ENCODE measurements around the gene EIF5A. TPM values are rescaled to one million over a fixed set of nuclear protein-coding genes. Genes with fewer than 3 reads are reported as not detected.
A peak's percentile ranks its signal among the peaks of the same experiment; 100 is the strongest.

Gene EIF5A
- polyA plus RNA-seq, 3 donors = 465 to 511 (median 485) TPM

- Mint-ChIP-seq H3K9me3 (no peaks in the 10 kb centered on the region), H3K36me3 (peaks cover 44 to 48% of the 10 kb centered on the region in 2 donors), H3K4me1 (peaks cover 35% of the 10 kb centered on the region), H3K27me3 (ENCODE audit: low read depth in 3 of 3) (peaks cover 0 to 2% (median 0%) of the 10 kb centered on the region in 3 donors), H3K4me3 (peak overlapping the region; percentile 85 to 93), H3K27ac (peak overlapping the region; percentile 94 to 98 (median 98))
- no peaks in the 10 kb centered on the region for H3K9me3 ChIP-seq (replicated peaks in 1 of 2; ENCODE audit: control insufficient read depth in 1 of 2, insufficient read depth in 1 of 2, low read length in 2 of 2)
- peaks cover 44 to 45% of the 10 kb centered on the region in 2 donors for H3K36me3 ChIP-seq (replicated peaks in 1 of 2; ENCODE audit: control insufficient read depth in 1 of 2, insufficient read depth in 2 of 2, low read length in 2 of 2)
- DNase-seq = peak; percentile 74 to 96 (median 85)
- 0% methylated on average over 5 of the region's 14 CpGs for whole genome bisulfite sequencing (ENCODE audit: insufficient coverage)
- H3K9ac ChIP-seq (ENCODE audit: insufficient read depth, low read length, poor library complexity, severe bottlenecking) = peak overlapping the region; percentile 93
- peak overlapping the region; percentile 95 to 96 for H3K27ac ChIP-seq (ENCODE audit: low read depth in 1 of 2, low read length in 2 of 2)
- H3K4me2 ChIP-seq (replicated peaks; ENCODE audit: extremely low read depth, low read length, poor library complexity, severe bottlenecking) = peak overlapping the region; percentile 87
- intact Hi-C loops (cut with micrococcal nuclease) = loop anchor here (2.0 to 10.0 kb wide), 5 partner anchors 20 to 376 kb away; partner anchors contain the start of genes PHF23 (in 2 of the 2), CTDNEP1 (in 1 of the 2), ELP5 (in 1 of the 2) and MPDU1 (in 1 of the 2)
- H4K20me1 ChIP-seq (ENCODE audit: insufficient read depth, low read length) = peaks cover 58% of the 10 kb centered on the region
- no peak for TF ChIP-seq CTCF (IDR thresholded peaks at IDR 0.05)
- H3K4me3 ChIP-seq (replicated peaks in 1 of 3; ENCODE audit: low read depth in 2 of 3, low read length in 3 of 3) = peak overlapping the region; percentile 66 to 97 (median 72)
- H3K4me1 ChIP-seq (ENCODE audit: control insufficient read depth in 1 of 2, insufficient read depth in 2 of 2, low read length in 2 of 2) = peaks cover 30% of the 10 kb centered on the region in 2 donors
- H2AFZ ChIP-seq (ENCODE audit: insufficient read depth, low read depth, low read length, poor library complexity, severe bottlenecking) = no peak overlapping the region
- peaks cover 58% of the 10 kb centered on the region for H3K79me2 ChIP-seq (ENCODE audit: insufficient read depth, low read length)
- no peaks in the 10 kb centered on the region for H3K27me3 ChIP-seq (ENCODE audit: control insufficient read depth in 2 of 2, insufficient read depth in 2 of 2, low read length in 2 of 2)
Measured at GRCh38 chr17:7308625-7309433, 1.4 kb downstream of the EIF5A start.

- intact Hi-C loops (cut with micrococcal nuclease) = loop anchor here (2.0 to 10.0 kb wide), 5 partner anchors 19 to 375 kb away; partner anchors contain the start of genes PHF23 (in 2 of the 2), CTDNEP1 (in 1 of the 2), ELP5 (in 1 of the 2) and MPDU1 (in 1 of the 2)
- H3K79me2 ChIP-seq (ENCODE audit: insufficient read depth, low read length) = peaks cover 66% of the 10 kb centered on the region
- H3K36me3 Mint-ChIP-seq = peaks cover 48 to 54% of the 10 kb centered on the region in 2 donors
Measured at GRCh38 chr17:7309628-7310027, 2.2 kb downstream of the EIF5A start.

More at GRCh38 chr17:7309628-7310027, 2.2 kb downstream of the EIF5A start:
- H3K4me3 ChIP-seq (replicated peaks in 1 of 3; ENCODE audit: low read depth in 2 of 3, low read length in 3 of 3) = peak overlapping the region in 1 of 3 experiments; percentile 97
- H3K27me3 ChIP-seq (ENCODE audit: control insufficient read depth in 2 of 2, insufficient read depth in 2 of 2, low read length in 2 of 2) = no peaks in the 10 kb centered on the region
- H3K36me3 ChIP-seq (replicated peaks in 1 of 2; ENCODE audit: control insufficient read depth in 1 of 2, insufficient read depth in 2 of 2, low read length in 2 of 2) = peaks cover 46 to 48% of the 10 kb centered on the region in 2 donors
- DNase-seq = peak in 1 of 3 donors; percentile 4
- H3K9me3 Mint-ChIP-seq = no peaks in the 10 kb centered on the region
- H2AFZ ChIP-seq (ENCODE audit: insufficient read depth, low read depth, low read length, poor library complexity, severe bottlenecking) = no peak overlapping the region
- H4K20me1 ChIP-seq (ENCODE audit: insufficient read depth, low read length) = peaks cover 63% of the 10 kb centered on the region
- H3K27ac Mint-ChIP-seq = peak overlapping the region; percentile 94 to 98 (median 98)
- no peaks in the 10 kb centered on the region for H3K9me3 ChIP-seq (replicated peaks in 1 of 2; ENCODE audit: control insufficient read depth in 1 of 2, insufficient read depth in 1 of 2, low read length in 2 of 2)
- no peak for TF ChIP-seq CTCF (IDR thresholded peaks at IDR 0.05)
- H3K9ac ChIP-seq (ENCODE audit: insufficient read depth, low read length, poor library complexity, severe bottlenecking) = peak overlapping the region; percentile 93
- peak overlapping the region; percentile 85 to 93 for H3K4me3 Mint-ChIP-seq
- H3K4me1 Mint-ChIP-seq = peaks cover 43% of the 10 kb centered on the region
- peak overlapping the region; percentile 95 to 96 for H3K27ac ChIP-seq (ENCODE audit: low read depth in 1 of 2, low read length in 2 of 2)
- WGBS (ENCODE audit: insufficient coverage) = 75% methylated on average over 12 of the region's 12 CpGs
- H3K4me1 ChIP-seq (ENCODE audit: control insufficient read depth in 1 of 2, insufficient read depth in 2 of 2, low read length in 2 of 2) = peaks cover 38% of the 10 kb centered on the region in 2 donors
- H3K4me2 ChIP-seq (replicated peaks; ENCODE audit: extremely low read depth, low read length, poor library complexity, severe bottlenecking) = peak overlapping the region; percentile 87
- H3K27me3 Mint-ChIP-seq (ENCODE audit: low read depth in 3 of 3) = peaks cover 0 to 2% (median 0%) of the 10 kb centered on the region in 3 donors

Data from CD14-positive monocyte (primary cell).